Esophagus muscularis mucosa (tissue), 3 donors: ENCODE data around the gene SNRNP35.
"Not testable (repeated sequence)": the region's sequence is repeated elsewhere in the genome, so short reads cannot be mapped to it uniquely, and the experiment has no call there.

Source experiments
- CTCF ChIP-seq, 3 experiments: fragments of 200-600 bp in 2 of 3; fragments of 450-650 bp in 1 of 3; sonication (generic) in 2 of 3; IDR thresholded peaks; one replicate each; pipeline ENCODE4 v1.5.1; 2017 to 2019; ENCODE audit warnings: antibody characterized with exemption in 3 of 3, mild to moderate bottlenecking in 2 of 3, moderate library complexity in 1 of 3
- POLR2A ChIP-seq: fragments of 450-650 bp; IDR thresholded peaks from one replicate; pipeline ENCODE4 v1.6.1; 2017; ENCODE audit warnings: antibody characterized with exemption, moderate library complexity, mild to moderate bottlenecking, low read depth
- POLR2AphosphoS5 ChIP-seq, 2 donors: sonication (generic); formaldehyde crosslinking; IDR thresholded peaks; one replicate each; pipeline ENCODE4 v1.6.1; 2017; ENCODE audit warnings: antibody characterized with exemption in 2 of 2

- not testable (repeated sequence) for TF ChIP-seq POLR2A; CTCF (IDR thresholded peaks at IDR 0.05); POLR2AphosphoS5 (IDR thresholded peaks at IDR 0.05)
These were observed 28.8 kb upstream of the SNRNP35 start for GRCh38 chr12:123429101-123429500.
